Right atrium auricular region (tissue), 2 donors: ENCODE data around the gene CEBPA. TPM values are rescaled to one million over a fixed set of nuclear protein-coding genes. Genes with fewer than 3 reads are reported as not detected.

ENCODE experiments used
- DNase-seq: peaks from one replicate; pipeline ENCODE4 v3.0.0-alpha.2; 2019; ENCODE audit warnings: low spot score
- H3K27ac ChIP-seq, 2 donors: fragments of 200-600 bp; sonication (generic); 1 replicate in 1 of 2; 2 replicates in 1 of 2; pipeline ENCODE4 v1.5.1; 2016 to 2019
- H3K27me3 ChIP-seq, 2 donors: fragments of 200-600 bp; sonication (generic); one replicate each; pipeline versions ENCODE4 v1.5.1 to v1.6.0; 2017 to 2019
- H3K36me3 ChIP-seq: fragments of 200-600 bp; sonication (generic); one replicate; pipeline ENCODE4 v1.5.1; 2016
- H3K4me1 ChIP-seq, 2 donors: fragments of 200-600 bp; sonication (generic); one replicate each; pipeline versions ENCODE4 v1.5.1 to v1.6.0; 2017 to 2019
- H3K4me3 ChIP-seq, 2 donors: fragments of 200-600 bp; sonication (generic); 1 replicate in 1 of 2; 2 replicates in 1 of 2; pipeline ENCODE4 v1.5.1; 2017 to 2019; ENCODE audit warnings: mild to moderate bottlenecking in 1 of 2, moderate library complexity in 1 of 2
- H3K9me3 ChIP-seq, 2 donors: fragments of 200-600 bp; sonication (generic); one replicate each; pipeline ENCODE4 v1.5.1; 2019
- CTCF ChIP-seq, 2 donors: fragments of 200-600 bp; sonication (generic); IDR thresholded peaks; one replicate each; pipeline ENCODE4 v1.5.1; 2019; ENCODE audit warnings: antibody characterized with exemption in 2 of 2
- total RNA-seq, 2 donors: library from RNA; depleted of rRNA; stranded (reverse); fragments of >200 nt; gene quantifications; one replicate each; pipeline ENCODE4 v1.1.0, GENCODE V29; 2016

Gene CEBPA
- total RNA-seq, 2 donors from 2014 or later, result 1.3 to 11.0 TPM

- Histone ChIP-seq H3K27me3 (no peaks in the 10 kb centered on the region), H3K4me1 (no peaks in the 10 kb centered on the region), H3K4me3 (no peak overlapping the region), H3K36me3 (no peaks in the 10 kb centered on the region), H3K27ac (no peak overlapping the region), H3K9me3 (no peaks in the 10 kb centered on the region)
- DNase-seq, result no peak
- no peak for TF ChIP-seq CTCF (IDR thresholded peaks at IDR 0.05)
Observed at GRCh38 chr19:33310606-33311325, 8.4 kb upstream of the CEBPA start.

GRCh38 chr19:33309826-33310225 is 7.5 kb upstream of the CEBPA start:
- Histone ChIP-seq H3K36me3 (no peaks in the 10 kb centered on the region), H3K4me1 (no peaks in the 10 kb centered on the region), H3K9me3 (no peaks in the 10 kb centered on the region), H3K4me3 (no peak overlapping the region), H3K27me3 (no peaks in the 10 kb centered on the region), H3K27ac (no peak overlapping the region)
- no peak for TF ChIP-seq CTCF (IDR thresholded peaks at IDR 0.05)
- no peak for DNase-seq

- Histone ChIP-seq H3K4me3 (no peak overlapping the region), H3K4me1 (peaks cover 0 to 19% of the 10 kb centered on the region in 2 donors), H3K36me3 (no peaks in the 10 kb centered on the region), H3K27ac (no peak overlapping the region), H3K9me3 (no peaks in the 10 kb centered on the region), H3K27me3 (no peaks in the 10 kb centered on the region)
- no peak for TF ChIP-seq CTCF (IDR thresholded peaks at IDR 0.05)
- no peak for DNase-seq
Observed at GRCh38 chr19:33306853-33307792, 4.8 kb upstream of the CEBPA start.

GRCh38 chr19:33306191-33306590 is 3.9 kb upstream of the CEBPA start:
- no peak overlapping the region for H3K27ac ChIP-seq
- TF ChIP-seq CTCF (IDR thresholded peaks at IDR 0.05), result no peak
- no peaks in the 10 kb centered on the region for H3K36me3 ChIP-seq
- H3K9me3 ChIP-seq, result no peaks in the 10 kb centered on the region
- DNase-seq, result no peak
- no peaks in the 10 kb centered on the region for H3K27me3 ChIP-seq
- H3K4me3 ChIP-seq, result no peak overlapping the region
- peaks cover 0 to 21% of the 10 kb centered on the region in 2 donors for H3K4me1 ChIP-seq

GRCh38 chr19:33304760-33305647 is 2.7 kb upstream of the CEBPA start:
- H3K4me3 ChIP-seq, result no peak overlapping the region
- no peaks in the 10 kb centered on the region for H3K9me3 ChIP-seq
- H3K27ac ChIP-seq, result no peak overlapping the region
- no peak for DNase-seq
- no peaks in the 10 kb centered on the region for H3K27me3 ChIP-seq
- H3K36me3 ChIP-seq, result no peaks in the 10 kb centered on the region
- peaks cover 0 to 33% of the 10 kb centered on the region in 2 donors for H3K4me1 ChIP-seq
- no peak for TF ChIP-seq CTCF (IDR thresholded peaks at IDR 0.05)
